ENCODE data around the gene MYBPC3.
"Not testable (repeated sequence)": the region's sequence is repeated elsewhere in the genome, so short reads cannot be mapped to it uniquely, and the experiment has no call there.

The MYBPC3 gene

GRCh38 chr11:47326198-47326597 is 26.3 kb downstream of the MYBPC3 start:
- DNase-seq (ENCODE audit: low spot score) = no peak
- no peak for FAIRE-seq

GRCh38 chr11:47325271-47326041 is 27.0 kb downstream of the MYBPC3 start:
- no peak for FAIRE-seq
- DNase-seq (ENCODE audit: low spot score) = no peak

DNA sequence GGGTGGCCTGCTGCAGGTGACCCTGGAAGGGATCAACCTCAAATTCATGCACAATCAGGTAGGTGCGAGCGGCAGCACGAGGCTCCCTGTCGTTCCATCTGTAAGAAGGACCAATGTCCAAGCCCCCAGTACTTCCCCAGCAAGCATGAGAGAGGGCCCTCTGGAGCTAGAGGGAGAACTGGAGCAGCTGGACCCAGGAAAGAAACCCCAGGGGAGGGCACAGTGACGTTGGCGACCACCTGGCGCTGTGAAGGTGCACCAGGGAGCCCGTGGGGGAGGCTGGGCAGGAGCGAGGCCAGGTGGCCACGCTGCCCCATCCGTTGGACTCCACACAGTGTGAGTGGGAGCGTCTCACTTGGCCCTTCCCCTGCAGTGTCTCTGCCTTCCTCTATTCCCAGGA is 28.0 kb downstream of the MYBPC3 start:
- DNase-seq (ENCODE audit: low spot score) (no peak), FAIRE-seq (no peak)

GRCh38 chr11:47318166-47318565 is 34.3 kb downstream of the MYBPC3 start:
- FAIRE-seq (no peak), DNase-seq (ENCODE audit: low spot score) (no peak)

DNA sequence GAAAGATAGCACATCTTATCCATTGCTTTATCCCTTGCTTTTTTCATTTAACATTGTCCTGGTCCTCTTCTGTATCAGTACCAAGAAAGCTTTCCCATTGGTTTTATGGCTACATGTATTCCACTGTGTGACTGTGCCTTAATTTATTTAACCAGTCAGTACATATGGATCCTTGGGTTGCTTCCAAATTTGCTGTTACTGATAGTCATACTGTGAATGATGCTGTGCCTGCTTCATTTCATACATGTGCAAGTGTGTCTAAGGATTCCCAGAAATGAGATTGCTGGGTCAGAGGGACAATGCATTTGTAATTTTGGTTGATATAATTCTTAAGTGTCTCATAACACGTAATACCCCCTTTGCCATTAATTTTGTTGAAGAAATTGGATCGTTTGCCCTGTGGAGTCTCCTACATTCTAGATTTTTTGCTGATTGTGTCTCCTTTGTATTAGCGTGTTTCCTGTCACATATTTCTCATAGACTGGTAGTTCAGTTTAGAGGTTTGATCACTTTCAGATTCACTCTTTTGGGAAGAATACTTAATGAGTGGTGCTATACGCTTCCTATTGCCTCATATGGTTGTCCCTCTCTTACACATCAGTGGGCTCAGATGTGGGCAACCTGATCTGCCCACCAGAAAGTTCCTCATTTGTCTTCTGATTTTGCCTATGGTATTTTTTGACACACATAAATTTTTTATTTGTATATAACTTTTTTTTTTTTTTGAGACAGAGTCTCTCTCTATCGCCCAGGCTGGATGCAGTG is 35.3 kb downstream of the MYBPC3 start:
- FAIRE-seq = no peak

DNA sequence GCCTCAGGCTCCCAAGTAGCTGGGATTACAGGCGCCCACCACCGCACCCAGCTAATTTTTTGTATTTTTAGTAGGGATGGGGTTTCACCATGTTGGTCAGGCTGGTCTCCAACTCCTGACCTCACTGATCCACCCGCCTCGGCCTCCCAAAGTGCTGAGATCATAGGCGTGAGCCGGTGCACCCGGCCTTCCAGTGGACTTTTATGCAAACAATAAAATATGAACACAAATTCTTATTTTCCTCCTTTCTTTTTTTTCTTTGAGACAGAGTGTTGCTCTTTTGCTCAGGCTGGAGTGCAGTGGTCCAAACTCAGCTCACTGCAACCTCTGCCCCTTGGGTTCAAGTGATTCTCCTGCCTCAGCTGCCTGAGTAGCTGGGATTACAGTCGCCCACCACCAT is 36.0 kb downstream of the MYBPC3 start:
- FAIRE-seq; DNase-seq (ENCODE audit: low spot score): not testable (repeated sequence)

More for the DNA sequence above, 35.3 kb downstream of the MYBPC3 start:
- no peak for DNase-seq (ENCODE audit: low spot score)

DNA sequence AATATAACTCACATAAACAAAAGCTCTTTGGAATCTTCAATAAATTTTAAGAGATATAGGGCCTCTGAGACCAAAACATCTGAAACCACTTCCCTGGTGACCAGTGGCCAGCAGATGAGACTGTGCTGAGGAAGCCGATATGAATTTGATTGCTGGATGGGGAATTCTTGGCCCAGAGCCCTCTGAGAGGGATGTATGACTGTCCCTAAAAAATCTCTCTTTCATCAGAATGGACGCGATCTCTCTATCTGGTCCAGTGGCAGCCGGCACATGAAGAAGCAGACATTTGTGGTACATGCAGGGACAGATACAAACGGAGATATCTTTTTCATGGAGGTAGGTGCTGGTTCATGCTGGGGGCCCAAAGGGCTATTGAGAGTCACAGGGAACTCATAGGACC is 37.5 kb downstream of the MYBPC3 start:
- DNase-seq (ENCODE audit: low spot score) (no peak), FAIRE-seq (no peak)

DNA sequence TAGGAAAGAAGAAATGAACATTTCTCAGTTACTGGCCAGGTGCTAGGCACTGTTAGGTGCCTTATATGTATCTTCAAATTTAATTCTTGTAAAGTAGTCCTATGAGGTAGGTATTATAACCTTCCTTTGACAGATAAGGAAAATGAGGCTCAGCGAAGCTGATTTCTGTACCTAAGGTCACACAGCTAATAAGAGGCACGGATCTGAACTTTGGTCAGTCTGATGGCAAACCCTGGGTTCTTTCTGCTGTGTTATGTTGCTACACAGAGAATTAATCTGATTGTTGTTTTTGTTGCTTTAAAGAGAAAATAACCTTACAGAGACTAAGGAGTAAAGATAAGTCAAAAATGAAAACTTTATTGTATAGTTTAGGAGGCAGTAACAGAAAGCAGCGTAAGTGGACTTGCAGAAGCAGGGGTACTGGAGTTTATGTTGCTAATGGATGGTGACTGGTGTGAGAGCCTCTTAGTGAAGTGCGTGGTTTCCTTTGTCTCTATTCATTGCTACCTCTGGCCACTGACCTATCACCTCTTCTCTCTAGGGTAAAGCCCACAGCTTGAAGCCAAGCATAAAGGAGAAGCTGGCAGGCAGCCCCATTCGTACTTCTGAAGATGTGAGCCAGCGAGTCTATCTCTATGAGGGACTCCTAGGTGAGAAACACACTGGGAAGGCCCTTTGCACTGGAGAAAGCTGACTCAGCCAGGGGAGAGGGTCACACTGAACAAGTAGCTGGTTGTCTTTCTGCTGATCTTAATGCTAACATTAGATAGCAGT is 44.3 kb downstream of the MYBPC3 start:
- FAIRE-seq = no peak
- DNase-seq (ENCODE audit: low spot score) = no peak

GRCh38 chr11:47306484-47306844 is 46.0 kb downstream of the MYBPC3 start:
- DNase-seq (ENCODE audit: low spot score) (no peak), FAIRE-seq (no peak)

DNA sequence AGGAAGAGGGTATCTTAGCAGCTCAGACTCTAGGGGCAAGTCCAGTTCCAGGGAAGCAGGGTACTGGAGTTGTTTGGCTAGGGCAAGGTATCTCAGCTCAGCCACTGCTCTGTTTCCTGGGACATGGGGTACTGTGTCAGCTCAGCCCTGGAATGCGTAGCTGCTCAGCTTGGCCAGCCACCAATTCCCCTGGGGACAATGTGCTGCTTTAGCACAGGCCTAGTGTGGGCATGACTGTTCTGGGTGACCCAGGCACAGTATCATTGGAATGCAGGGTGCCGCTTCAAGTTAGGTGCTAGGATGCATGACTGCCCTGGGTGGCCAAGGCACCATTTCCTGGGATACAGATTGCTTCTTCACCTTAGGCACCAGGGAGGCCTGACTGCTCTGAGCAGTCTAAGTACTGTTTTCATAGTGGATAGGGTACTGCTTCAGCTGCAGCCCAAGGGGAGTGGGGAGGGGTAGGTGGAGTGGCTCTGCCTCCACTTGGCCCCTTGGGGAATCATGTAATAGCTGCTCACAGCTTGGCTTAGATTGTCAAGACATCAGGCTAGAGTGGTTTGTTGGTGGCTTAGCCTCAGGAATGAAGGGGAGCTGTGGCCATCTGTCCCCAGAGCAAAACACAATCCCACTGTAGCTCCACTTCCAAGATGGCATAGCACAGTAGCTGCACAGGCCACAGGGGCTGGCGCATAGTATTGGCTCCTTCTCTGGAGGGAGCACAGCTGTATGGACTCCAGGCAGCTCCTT is 46.6 kb downstream of the MYBPC3 start:
- no peak for DNase-seq (ENCODE audit: low spot score)
- no peak for FAIRE-seq

- FAIRE-seq = no peak
- no peak for DNase-seq (ENCODE audit: low spot score)
These were observed 49.6 kb downstream of the MYBPC3 start for GRCh38 chr11:47302853-47303252.

GRCh38 chr11:47299078-47299477 is 53.4 kb downstream of the MYBPC3 start:
- FAIRE-seq (no peak), DNase-seq (ENCODE audit: low spot score) (no peak)

DNA sequence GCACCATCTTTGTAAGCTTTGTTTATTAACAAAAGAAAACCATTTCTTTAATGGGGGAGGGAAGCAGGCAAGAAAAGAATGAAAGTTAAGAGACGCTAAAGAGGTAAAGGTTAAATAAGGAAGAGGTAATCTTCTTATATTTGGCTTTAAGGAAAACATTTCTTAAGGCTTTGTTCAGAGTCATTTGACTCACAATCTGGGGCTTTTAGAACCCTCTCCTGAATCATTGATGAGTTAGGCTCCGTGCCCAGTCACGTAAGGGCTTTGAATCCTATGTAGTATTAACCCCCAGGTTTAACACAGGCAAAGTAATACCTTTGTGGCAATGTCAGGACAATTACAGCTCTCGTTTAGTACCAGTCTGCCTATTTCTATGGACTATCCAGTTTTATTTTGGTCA is 56.5 kb downstream of the MYBPC3 start:
- FAIRE-seq = no peak
- no peak for DNase-seq (ENCODE audit: low spot score)

- DNase-seq (ENCODE audit: low spot score) = no peak
- no peak for FAIRE-seq
These were observed 57.1 kb downstream of the MYBPC3 start for GRCh38 chr11:47295385-47295784.

- FAIRE-seq = no peak
- DNase-seq (ENCODE audit: low spot score) = no peak
These were observed 62.6 kb downstream of the MYBPC3 start for GRCh38 chr11:47289856-47290255.

DNA sequence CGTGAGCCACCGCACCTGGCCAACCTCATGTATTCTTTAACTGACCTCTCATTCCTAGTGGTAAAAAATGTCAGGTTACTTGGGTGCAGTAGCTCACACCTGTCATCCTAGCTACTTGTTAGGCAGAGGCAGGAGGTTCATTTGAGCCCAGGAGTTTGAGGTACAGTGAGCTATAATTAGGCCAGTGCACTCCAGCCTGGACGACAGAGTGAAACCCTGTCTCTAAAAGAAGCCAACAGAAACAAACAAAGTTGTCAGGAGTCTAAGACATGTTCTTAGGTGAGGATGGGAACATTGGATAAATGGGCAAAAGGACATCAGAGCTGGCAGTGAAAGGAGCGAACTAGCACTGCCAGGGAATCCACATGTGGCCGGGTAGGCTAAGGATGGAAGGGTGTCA is 64.4 kb downstream of the MYBPC3 start:
- no peak for FAIRE-seq
- DNase-seq (ENCODE audit: low spot score) = no peak

GRCh38 chr11:47285969-47286770 is 66.3 kb downstream of the MYBPC3 start:
- no peak for FAIRE-seq

GRCh38 chr11:47284151-47284550 is 68.4 kb downstream of the MYBPC3 start:
- no peak for FAIRE-seq

More at GRCh38 chr11:47285969-47286770, 66.3 kb downstream of the MYBPC3 start:
- DNase-seq (ENCODE audit: low spot score) = no peak

GRCh38 chr11:47282462-47282861 is 70.0 kb downstream of the MYBPC3 start:
- FAIRE-seq (no peak), DNase-seq (ENCODE audit: low spot score) (no peak)

More at GRCh38 chr11:47284151-47284550, 68.4 kb downstream of the MYBPC3 start:
- no peak for DNase-seq (ENCODE audit: low spot score)
